ENCODE measurements around the gene TXNDC11. TPM values are rescaled to one million over a fixed set of nuclear protein-coding genes. Genes with fewer than 3 reads are reported as not detected.

TXNDC11 gene
- total RNA-seq, 2 experiments from 2014 or later: 21.7 to 24.4 TPM

- POLR2A ChIA-PET: interaction anchor here (1.1 to 2.1 kb wide), 2 partner anchors 11 to 68 kb away, joined by 3 to 15 read pairs; partner anchors contain the start of gene TXNDC11
These were observed 11.4 kb downstream of the TXNDC11 start for GRCh38 chr16:11731222-11731621.

DNA sequence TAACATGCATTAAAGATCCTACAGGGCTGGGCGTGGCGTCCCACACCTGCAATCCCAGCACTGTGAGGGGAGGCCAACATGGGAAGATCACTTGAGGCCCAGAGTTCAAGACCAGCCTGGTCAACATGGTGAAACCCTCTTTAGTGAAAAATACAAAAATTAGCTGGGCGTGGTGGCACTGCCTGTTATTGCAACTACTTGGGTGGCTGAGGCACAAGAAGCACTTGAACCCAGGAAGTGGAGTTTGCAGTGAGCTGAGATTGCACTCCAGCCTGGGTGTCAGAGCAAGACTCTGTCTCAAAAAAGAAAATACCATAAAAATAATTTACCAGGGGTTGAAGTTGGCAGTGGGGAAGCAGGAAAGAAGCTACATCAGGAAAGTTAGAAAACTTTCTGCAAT, 12.9 kb downstream of the TXNDC11 start:
- CTCF ChIA-PET: interaction anchor here (0.7 kb wide), 1 partner anchor 64 kb away, joined by 3 read pairs; no protein-coding TSS in a partner anchor
- intact Hi-C loops (cut with micrococcal nuclease): no loop called here
- H3K4me3 Mint-ChIP-seq: no peak overlapping the region
- H3K36me3 Mint-ChIP-seq (ENCODE audit: low read depth): peaks cover 47% of the 10 kb centered on the region
- peaks cover 35% of the 10 kb centered on the region for H3K4me1 Mint-ChIP-seq (ENCODE audit: low read depth)
- no peak for DNase-seq
- TF ChIP-seq, protein P1, sequence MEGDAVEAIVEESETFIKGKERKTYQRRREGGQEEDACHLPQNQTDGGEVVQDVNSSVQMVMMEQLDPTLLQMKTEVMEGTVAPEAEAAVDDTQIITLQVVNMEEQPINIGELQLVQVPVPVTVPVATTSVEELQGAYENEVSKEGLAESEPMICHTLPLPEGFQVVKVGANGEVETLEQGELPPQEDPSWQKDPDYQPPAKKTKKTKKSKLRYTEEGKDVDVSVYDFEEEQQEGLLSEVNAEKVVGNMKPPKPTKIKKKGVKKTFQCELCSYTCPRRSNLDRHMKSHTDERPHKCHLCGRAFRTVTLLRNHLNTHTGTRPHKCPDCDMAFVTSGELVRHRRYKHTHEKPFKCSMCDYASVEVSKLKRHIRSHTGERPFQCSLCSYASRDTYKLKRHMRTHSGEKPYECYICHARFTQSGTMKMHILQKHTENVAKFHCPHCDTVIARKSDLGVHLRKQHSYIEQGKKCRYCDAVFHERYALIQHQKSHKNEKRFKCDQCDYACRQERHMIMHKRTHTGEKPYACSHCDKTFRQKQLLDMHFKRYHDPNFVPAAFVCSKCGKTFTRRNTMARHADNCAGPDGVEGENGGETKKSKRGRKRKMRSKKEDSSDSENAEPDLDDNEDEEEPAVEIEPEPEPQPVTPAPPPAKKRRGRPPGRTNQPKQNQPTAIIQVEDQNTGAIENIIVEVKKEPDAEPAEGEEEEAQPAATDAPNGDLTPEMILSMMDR (IDR thresholded peaks at IDR 0.05): no peak
- H3K27me3 Mint-ChIP-seq: no peaks in the 10 kb centered on the region
- peak overlapping the region; percentile 2 for H3K27ac Mint-ChIP-seq
- POLR2A ChIA-PET: no interaction called here
- no peaks in the 10 kb centered on the region for H3K9me3 Mint-ChIP-seq
- no peak for ATAC-seq

More at GRCh38 chr16:11731222-11731621, 11.4 kb downstream of the TXNDC11 start:
- H3K27me3 Mint-ChIP-seq: no peaks in the 10 kb centered on the region
- no peak overlapping the region for H3K4me3 Mint-ChIP-seq
- peaks cover 48% of the 10 kb centered on the region for H3K36me3 Mint-ChIP-seq (ENCODE audit: low read depth)
- intact Hi-C loops (cut with micrococcal nuclease): no loop called here
- peaks cover 37% of the 10 kb centered on the region for H3K4me1 Mint-ChIP-seq (ENCODE audit: low read depth)
- ATAC-seq: no peak
- H3K27ac Mint-ChIP-seq: no peak overlapping the region
- TF ChIP-seq, protein P1 (IDR thresholded peaks at IDR 0.05): no peak
- H3K9me3 Mint-ChIP-seq: no peaks in the 10 kb centered on the region
- CTCF ChIA-PET: interaction anchor here (0.8 to 1.5 kb wide), 5 partner anchors 12 to 78 kb away, joined by 3 to 6 read pairs (median 3); partner anchors contain the start of genes TXNDC11 and ZC3H7A
- DNase-seq: no peak

DNA sequence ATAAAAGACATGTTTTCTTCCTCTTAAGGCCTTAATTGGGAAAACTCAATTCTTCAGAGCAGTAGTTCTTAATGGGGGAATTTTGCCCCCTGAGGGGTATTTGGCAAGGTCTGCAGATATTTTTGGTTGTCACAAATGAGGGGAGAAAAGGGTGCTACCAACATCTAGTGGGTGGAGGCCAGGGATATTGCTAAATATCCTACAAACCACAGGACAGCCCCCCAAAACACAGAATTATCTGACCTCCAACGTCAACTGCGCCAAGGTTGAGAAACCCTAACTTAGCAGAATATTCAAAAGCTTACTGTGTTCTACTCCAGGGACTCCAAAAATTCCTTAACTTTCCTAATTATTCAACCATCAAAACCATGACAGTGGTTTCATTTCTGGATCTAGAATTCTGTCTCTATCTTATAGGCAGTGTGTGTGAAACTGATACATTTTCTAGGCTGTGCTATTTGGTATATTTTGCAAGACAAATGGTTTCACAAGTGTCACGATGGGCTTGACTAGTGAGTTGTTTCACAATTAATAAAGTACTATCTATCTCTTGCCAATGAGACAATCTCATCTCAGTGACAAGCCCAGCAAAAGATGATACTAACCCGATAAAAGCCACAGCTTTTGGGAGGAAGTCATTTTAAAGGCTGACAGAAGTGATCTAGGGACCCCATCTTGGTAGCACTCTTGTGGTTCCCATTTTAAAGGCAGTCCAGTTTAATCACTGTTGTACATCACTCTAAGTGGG, 14.7 kb downstream of the TXNDC11 start:
- ChIA-PET POLR2A (interaction anchor here (0.7 kb wide), 1 partner anchor 43 kb away, joined by 3 read pairs; no protein-coding TSS in a partner anchor), CTCF (no interaction called here)
- H3K36me3 Mint-ChIP-seq (ENCODE audit: low read depth): peaks cover 45% of the 10 kb centered on the region
- H3K9me3 Mint-ChIP-seq: no peaks in the 10 kb centered on the region
- H3K27ac Mint-ChIP-seq: peak overlapping the region; percentile 59
- H3K4me3 Mint-ChIP-seq: no peak overlapping the region
- TF ChIP-seq, protein P1 (IDR thresholded peaks at IDR 0.05): no peak
- intact Hi-C loops (cut with micrococcal nuclease): no loop called here
- no peaks in the 10 kb centered on the region for H3K27me3 Mint-ChIP-seq
- ATAC-seq (peak; percentile 80), DNase-seq (no peak)
- H3K4me1 Mint-ChIP-seq (ENCODE audit: low read depth): peaks cover 28% of the 10 kb centered on the region

DNA sequence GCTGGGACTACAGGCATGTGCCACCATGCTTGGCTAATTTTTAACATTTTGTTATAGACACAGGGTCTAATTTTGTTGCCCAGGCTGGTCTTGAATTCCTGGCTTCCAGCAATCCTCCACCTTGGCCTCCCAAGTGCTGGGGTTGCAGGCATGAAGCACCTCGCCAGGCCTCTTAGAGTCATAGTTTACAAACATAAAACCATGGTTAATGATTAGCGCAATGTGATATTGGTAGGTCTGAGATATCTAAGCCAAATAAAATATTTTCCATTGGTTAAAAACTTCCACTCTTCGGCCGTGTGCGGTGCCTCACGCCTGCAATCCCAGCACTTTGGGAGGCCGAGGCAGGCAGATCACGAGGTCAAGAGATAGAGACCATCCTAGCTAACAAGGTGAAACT, 16.6 kb downstream of the TXNDC11 start:
- DNase-seq (no peak), ATAC-seq (no peak)
- no peaks in the 10 kb centered on the region for H3K9me3 Mint-ChIP-seq
- TF ChIP-seq, protein P1 (IDR thresholded peaks at IDR 0.05): no peak
- no peaks in the 10 kb centered on the region for H3K27me3 Mint-ChIP-seq
- H3K4me1 Mint-ChIP-seq (ENCODE audit: low read depth): peaks cover 23% of the 10 kb centered on the region
- H3K27ac Mint-ChIP-seq: no peak overlapping the region
- ChIA-PET POLR2A (no interaction called here), CTCF (interaction anchor here (1.4 to 1.9 kb wide), 2 partner anchors 12 to 71 kb away, joined by 4 to 7 read pairs; partner anchors contain the start of gene ZC3H7A)
- H3K36me3 Mint-ChIP-seq (ENCODE audit: low read depth): peaks cover 32% of the 10 kb centered on the region
- intact Hi-C loops (cut with micrococcal nuclease): no loop called here
- H3K4me3 Mint-ChIP-seq: no peak overlapping the region

DNA sequence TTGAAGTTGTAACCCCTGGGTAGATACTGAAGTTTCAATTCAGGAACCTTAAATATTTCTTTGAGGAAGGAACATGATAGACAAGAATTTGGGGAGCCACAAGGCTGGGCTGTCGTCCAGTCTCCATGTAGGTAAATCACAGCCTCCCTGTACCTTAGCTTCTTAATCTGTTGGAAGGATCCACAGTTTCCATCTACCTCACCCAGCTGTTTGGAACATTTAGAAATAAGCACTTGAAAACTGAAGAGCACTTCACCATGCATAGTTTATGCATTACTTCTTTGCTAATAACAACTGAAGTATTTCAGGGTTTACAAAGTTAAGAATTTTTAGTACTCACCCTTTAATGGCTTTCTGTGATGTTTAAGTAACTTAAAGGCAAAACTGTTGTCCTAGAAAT, 17.2 kb downstream of the TXNDC11 start:
- H3K36me3 Mint-ChIP-seq (ENCODE audit: low read depth): peaks cover 32% of the 10 kb centered on the region
- no peaks in the 10 kb centered on the region for H3K27me3 Mint-ChIP-seq
- intact Hi-C loops (cut with micrococcal nuclease): no loop called here
- no peaks in the 10 kb centered on the region for H3K9me3 Mint-ChIP-seq
- ATAC-seq (no peak), DNase-seq (no peak)
- H3K27ac Mint-ChIP-seq: no peak overlapping the region
- no peak overlapping the region for H3K4me3 Mint-ChIP-seq
- POLR2A ChIA-PET: interaction anchor here (0.6 kb wide), 2 partner anchors 14 to 89 kb away, joined by 4 to 5 read pairs; no protein-coding TSS in a partner anchor
- H3K4me1 Mint-ChIP-seq (ENCODE audit: low read depth): peaks cover 23% of the 10 kb centered on the region
- CTCF ChIA-PET: interaction anchor here (1.4 to 1.9 kb wide), 2 partner anchors 11 to 72 kb away, joined by 4 to 7 read pairs; partner anchors contain the start of gene ZC3H7A
- TF ChIP-seq, protein P1 (IDR thresholded peaks at IDR 0.05): no peak
